DND-41 (cell line): ENCODE measurements around the gene VCAN.

ENCODE experiments used
- CTCF ChIP-seq: IDR thresholded peaks from 2 replicates; pipeline ENCODE4 v1.5.1; 2012; ENCODE audit warnings: borderline replicate concordance, low read length, moderate library complexity, mild to moderate bottlenecking; ENCODE audit not compliant: poor library complexity, severe bottlenecking; ENCODE audit errors: extremely low read depth
- EZH2 ChIP-seq: IDR thresholded peaks from 3 replicates; pipeline ENCODE4 v1.6.1; 2012; ENCODE audit warnings: borderline replicate concordance, low read depth, mild to moderate bottlenecking, moderate library complexity, low read length, inconsistent platforms; ENCODE audit not compliant: severe bottlenecking

- TF ChIP-seq CTCF (no peak), EZH2 (no peak)
These were observed 41.9 kb downstream of the VCAN start for GRCh38 chr5:83513491-83513890.
